IPS-NIHi7 (cell line): ENCODE data around the gene ZNF385B.
"Not testable (repeated sequence)": the region's sequence is repeated elsewhere in the genome, so short reads cannot be mapped to it uniquely, and the experiment has no call there.

ENCODE experiments used
- DNase-seq: peaks from one replicate; pipeline ENCODE4 v3.0.0; 2012; ENCODE audit warnings: mixed read lengths; ENCODE audit errors: extremely low spot score

Gene ZNF385B

DNA sequence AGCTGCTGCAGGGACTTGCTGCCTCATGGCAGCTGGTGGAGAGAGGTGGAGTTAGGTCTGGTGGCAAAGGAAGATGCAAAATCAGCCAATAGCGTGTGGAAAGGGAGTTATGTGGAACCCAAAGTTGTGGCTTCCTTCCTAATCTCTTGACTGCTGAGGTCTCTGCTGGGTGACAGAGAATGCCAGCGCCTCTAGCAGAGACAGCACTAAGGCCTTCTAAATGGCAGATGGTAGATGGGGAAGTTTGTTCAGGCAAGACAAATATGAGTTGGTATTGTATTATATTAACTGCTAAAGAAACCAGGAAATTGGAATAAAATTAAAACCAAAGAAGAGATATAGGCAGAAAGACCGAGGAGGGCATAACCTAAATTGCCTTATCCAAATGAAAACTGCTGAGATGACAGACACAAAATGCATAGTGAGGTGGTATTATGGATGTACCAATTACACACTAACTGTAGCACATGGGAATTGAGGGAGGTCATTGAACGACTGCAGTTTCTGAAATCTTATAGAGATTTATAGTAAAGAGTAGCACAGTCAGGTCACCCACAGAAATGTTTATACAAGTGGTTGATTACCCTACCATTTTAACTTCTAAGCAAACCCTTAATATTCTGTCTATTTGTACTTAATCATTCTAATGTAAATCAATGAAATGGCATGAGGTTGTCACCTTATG is 350.2 kb downstream of the ZNF385B start:
- no peak for DNase-seq

DNA sequence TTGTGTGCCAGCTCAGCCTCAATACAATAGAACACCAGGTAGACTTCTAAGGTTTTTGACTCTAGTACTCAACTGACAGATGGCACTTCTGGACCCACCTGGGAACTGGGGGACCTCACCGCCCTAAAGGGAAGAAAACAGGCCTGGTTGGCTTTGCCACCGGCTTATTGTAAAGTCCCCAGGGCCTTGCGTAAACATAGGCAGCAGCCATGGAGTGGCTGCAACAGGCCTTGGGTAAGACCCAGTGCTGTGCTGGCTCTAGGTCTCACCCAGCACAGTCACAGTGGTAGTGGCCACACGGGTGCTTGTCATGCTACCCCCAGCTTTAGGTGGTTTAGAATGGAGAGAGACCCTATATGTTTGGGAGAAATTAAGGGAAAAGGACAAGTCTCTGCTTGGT is 366.1 kb downstream of the ZNF385B start:
- DNase-seq, result no peak

DNA sequence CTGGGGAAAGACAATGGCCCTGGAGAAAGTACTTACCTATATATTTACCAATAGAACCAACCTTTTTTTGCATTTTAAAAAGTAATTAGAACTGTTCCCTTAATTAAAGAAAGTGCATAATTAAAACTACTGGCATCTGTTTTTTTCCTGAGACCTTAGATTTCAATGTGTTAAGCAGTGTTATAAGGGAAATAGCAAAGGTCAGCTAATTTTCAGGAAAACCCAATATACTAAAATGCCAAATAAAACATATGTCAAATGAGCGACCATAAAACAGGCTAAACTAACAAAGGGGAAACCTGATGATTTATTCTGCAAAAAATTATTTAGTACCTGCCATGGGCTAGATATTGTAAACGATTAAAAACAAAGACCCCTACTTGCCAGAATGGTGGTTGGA is 372.8 kb downstream of the ZNF385B start:
- DNase-seq, result no peak

DNA sequence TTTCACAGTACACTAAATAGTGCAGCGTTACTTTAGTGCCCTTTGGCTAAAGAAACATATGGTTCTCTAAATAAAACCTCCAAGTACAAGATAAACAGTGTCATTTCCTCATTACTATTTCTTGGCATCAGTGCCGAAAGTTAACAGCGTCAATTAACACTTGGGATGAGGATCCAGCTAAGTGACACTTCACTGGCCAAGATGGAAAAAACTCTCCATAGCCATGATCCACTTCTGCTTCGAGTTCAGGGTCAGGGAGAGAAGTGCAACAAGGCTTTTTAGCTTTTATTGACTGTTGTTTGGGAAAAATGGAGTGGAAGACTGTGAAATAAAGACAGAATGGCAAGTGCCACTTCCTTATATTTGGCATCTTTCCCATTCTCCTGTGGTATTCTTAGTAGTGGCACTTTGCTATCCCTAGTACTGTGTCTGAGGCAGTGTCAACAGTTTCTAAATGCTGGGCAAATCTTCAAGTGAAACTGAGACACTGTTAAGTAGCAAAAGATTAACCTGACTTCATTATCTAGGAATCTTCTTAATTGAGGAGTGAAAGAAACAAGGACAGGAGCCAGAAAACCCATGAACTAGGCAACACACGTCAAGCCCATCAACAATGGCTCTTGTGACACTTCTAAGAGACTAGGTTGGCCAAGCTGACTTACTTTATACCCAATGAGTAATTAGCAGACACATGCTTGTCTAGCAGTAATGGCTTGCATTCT is 374.2 kb downstream of the ZNF385B start:
- DNase-seq, result no peak

DNA sequence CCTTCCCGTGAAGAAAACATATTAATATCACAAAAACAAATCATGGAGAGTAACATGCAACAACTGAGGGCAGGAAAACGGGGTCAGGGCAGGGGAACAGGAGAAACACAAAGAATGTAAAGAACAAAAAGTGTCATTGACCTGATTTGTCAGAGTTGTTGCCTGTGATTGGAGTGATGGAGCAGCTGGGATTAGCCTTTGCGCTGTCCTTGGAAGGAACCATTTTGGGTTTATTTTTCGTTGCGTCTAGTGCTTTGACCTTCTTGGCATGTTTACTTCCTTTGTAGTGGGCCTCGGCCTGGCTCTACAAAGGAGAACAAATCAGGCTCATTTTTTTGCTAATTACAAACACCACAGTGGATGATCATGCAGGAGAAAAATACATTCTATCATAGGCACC is 378.3 kb downstream of the ZNF385B start:
- DNase-seq, result no peak

DNA sequence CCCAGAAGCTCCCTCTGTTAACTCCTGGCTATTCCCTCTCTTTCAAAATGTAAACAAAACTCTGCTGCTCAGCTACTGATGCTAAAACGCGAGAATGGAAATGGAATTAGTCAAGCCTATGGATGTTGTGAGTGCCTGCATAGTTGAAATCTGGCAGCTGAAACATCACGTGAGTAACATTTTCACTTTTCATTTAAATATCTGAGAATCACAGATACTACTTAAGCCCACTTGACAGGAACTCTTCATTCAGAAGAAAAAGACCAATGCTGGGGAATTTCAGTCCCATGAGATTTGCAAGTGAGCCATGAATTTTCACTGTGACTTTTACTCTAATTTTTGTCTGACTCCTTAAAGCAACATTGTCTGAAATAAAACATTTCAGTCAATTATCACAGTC is 381.5 kb downstream of the ZNF385B start:
- DNase-seq, result no peak

DNA sequence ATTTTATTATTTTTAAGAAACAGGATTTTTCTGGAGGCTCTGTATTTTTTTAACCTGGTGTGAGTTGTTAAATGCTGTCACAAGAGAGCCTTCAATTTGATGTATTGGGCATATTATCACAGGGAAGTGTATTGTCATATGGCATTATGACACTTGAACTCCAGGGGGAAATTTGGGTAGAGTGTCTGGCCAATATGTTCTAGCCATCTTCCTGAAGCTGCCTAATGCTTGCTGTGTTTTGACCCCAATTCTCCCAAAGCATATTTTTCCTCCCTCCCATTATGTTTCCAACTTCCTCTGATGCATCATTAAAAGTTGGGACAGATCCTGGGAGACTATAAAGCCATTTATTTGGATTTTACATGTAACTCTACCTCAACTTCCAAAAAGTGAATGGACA is 382.6 kb downstream of the ZNF385B start:
- no peak for DNase-seq

DNA sequence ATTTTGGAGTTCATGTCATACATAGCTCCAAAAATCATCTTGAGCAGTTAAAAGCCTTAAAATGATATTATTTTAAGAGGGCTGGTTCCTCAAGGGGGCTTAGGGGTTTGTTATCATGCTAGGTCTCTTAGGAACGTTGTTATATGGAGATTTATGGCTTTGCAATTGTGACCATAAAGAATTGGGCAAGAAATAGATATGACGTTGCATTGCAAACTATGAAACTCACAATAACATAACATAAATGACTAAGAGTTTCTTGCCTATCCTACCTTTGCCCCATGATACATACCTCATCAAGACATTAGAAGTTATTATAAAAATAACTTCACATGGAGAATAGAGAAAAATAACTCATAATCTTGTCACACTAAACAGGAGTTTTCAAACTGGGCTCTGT is 390.4 kb downstream of the ZNF385B start:
- DNase-seq, result no peak

DNA sequence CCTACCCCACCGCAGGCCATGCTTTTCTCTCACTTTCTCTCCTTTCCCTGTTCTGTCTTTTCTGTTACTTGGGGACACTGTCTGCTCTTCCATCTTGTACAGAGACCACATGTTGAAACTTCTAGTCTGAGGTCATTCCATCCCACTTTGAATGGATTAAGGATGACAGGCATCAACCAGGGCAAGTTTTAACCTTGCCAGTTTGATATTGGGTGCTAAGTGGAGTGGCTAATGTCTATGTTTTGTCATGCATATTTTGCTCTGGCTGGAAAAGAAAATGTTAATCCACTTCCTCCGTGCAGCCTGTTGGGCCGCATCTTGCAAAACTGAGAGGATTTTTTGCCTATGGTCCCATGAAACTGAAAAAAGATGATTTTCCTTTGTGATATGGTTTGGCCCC is 391.3 kb downstream of the ZNF385B start:
- no peak for DNase-seq

DNA sequence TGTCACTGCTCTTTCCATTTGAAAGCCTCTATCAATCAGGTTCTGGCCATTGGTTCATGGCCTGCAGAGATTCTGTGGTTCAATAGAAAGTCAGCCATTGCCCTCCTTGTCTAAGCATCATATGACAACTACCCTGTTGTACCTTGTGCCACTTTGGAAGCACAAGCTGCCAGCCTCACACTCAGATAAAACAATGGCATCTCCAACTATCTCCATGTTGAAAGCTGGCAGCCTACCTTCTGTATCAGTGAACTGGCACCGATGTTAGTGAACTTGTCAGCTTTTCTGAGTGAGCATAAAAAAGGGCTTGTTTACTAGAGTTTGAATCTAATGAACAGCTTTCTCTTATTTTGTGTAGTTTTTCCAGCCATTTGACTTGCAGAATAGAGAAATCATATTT is 393.5 kb downstream of the ZNF385B start:
- no peak for DNase-seq

DNA sequence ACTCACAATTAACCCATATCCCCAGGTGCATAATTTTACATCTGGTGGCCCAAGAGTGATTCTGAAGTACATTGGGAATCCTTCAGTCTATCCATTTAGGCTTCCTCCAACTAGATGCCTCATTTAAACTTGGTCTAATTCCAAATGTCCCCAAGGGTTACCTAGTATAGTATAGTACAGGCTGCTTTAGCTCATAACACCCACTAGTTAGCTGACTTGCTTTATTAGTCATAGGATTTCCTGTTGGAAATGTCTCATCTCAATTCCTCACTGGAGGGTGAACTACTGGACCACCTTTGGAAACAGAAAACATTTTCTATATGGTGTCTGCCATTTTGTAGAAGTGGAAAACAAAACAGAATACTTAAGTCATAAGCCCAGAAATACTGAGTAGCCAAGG is 394.3 kb downstream of the ZNF385B start:
- no peak for DNase-seq

DNA sequence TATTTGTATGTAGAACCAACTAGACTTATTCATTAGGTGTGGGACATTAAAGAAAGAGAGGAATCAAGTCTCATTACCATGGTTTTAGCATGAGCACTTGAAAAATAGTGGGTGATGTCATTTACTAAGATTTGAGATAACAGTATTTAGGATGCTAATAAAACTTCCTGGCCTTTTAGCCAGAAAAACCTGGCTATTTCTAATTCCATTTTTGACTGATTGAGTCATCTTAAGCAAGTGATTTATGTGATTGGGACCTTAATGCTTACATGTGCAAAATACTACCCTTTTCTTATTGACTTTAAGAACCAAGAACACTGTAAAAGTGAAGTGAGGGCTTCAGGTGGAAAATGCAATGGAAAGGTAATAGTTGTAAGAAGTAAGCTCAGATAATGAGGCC is 400.0 kb downstream of the ZNF385B start:
- no peak for DNase-seq

DNA sequence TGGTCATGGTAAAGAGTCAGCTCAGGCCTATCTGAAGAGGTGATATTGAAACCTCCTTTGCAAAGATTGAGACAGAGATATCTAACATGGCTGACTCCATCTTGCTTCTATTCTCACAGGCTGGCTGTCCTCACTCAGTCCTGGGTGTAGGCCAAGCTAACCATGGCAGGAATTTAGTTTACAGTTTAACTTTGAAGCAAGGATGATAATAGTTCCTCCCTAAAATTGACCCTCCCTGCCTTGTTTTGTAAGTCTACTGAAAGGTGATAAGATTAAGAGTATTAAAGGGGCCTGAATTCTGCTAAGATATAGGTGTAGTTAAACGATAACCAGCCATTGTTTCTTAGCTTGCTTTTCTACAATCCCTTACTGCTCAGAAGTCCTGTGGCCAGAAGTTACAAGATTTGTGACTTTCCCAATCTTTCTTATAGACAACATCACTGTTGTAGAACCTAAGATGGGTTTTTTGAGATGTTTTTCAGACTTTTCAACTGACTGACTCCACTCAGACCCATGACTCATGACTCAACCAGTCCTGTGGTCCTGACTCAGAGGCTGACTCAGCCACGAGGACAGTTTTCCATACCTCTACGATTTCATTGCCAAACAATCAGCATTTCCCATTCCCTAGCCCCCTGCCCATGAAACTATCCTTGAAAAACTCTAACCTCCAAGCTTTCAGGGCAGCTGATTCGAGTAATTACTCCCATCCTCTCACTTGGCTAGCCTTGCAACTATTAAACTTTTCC is 401.1 kb downstream of the ZNF385B start:
- DNase-seq, result no peak

DNA sequence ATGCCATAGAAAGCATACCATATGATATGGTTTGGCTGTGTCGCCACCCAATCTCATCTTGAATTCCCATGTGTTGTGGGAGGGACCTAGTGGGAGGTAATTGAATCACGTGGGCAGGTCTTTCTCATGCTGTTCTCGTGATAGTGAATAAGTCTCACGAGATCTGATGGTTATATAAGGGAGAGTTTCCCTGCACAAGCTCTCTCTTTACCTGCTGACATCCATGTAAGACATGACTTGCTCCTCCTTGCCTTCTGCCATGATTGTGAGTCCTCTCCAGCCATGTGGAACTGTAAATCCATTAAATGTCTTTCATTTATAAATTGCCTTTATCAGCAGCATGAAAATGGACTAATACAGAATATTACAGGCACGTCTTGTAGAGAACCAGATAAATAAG is 403.3 kb downstream of the ZNF385B start:
- not testable (repeated sequence) for DNase-seq

DNA sequence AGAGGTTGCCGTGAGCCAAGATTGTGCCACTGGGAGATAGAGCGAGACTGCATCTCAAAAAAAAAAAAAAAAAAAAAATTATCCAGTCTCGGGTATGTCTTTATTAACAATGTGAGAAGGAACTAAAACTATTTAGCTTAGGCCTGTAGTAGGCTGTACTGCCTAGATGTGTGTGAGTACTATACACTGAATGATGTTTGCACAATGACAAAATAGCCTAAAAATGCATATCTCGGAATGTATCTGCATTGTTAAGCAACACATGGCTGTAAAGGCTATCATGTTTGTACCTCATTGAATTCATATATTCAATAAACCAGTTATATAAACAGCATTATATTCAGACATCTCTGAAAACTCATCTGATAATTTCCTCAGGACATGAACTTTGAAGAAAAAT is 405.6 kb downstream of the ZNF385B start:
- DNase-seq, result no peak

DNA sequence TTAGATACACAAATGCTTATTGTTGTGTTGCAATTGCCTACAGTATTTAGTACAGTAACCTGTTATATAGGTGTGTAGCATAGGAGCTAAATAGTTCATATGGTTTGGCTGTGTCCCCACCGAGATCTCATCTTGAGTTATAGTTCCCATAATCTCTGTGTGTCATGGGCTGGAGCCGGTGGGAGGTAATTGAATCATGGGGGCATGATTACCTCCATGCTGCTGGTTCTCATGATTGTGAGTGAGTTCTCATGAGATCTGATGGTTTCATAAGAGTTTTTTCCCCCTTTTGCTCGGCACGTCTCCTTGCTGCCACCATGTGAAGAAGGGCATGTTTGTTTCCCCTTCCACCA is 406.3 kb downstream of the ZNF385B start:
- DNase-seq, result no peak

DNA sequence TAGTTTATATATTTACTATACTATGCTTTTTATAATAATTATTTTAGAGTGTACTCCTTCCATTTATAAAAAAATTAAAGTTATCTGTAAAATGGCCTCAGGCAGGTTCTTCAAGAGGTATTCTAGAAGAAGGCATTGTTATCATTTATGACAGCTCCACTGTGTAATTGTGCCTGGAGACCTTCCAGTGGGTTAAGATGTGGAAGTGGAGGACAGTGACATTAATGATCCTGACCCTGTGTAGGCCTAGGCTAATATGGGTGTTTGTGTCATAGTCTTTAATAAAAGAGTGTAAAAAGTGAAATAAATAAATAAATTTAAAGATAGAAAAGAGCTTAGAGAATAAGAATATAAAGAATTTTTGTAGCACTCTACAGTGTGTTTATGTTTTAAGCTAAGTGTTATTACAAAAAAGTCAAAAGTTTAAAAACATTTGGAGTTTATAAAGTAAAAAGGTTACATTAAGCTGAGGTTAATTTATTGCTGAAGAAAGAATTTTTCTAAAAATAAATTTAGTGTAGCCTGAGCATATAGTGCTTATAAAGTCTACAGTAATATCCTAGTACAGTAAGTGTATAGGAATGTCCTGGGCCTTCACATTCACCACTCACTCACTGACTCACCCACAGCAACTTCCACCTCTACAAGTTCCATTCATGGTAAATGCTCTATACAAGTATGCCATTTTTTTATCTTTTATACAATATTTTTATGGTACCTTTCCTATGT is 406.8 kb downstream of the ZNF385B start:
- DNase-seq, result no peak

DNA sequence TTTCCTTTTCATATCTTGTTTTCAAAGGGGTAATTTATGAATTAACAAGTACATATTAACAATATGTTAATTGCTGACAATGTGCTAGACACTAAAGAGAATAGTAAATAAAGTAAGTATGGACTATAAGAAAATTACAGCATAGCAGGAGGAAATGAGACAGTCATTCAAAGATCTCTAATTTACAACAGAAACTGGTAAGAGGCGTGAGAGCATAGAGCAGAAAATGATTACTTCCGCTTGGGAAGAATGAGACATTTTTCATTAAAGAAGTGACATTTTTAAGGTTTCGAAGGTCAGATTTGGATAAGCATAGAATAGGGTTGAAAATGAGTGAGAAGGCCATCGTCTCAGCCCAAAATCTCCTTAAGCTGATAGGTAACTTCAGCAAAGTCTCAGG is 412.4 kb downstream of the ZNF385B start:
- DNase-seq, result no peak

DNA sequence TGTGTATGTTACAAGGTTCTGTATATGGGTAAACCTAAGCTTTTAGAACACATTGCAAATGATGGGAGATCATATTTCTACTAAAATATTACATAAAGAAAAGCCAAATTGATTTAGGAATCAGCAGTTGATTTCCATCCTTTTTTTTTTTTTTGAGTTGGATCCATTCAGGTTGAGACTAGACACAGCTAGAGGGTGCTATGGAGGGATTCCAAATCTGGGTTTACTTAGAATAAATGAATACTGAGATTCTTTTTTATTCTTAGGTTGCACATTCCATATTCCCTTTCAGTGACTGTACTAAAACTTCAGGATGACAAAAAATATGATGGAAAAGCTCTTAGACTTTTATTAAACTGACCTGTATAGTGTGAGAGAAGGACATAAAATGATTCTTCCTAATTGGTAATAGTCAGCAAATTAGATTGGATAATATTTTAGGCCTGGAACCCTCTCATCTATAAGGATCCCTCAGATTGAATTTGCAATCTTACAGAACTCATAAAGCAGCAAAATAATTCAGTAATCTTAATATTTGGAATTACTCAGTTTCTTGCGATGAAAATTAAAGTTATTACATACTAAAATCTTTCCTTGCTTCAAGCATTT is 413.5 kb downstream of the ZNF385B start:
- no peak for DNase-seq

DNA sequence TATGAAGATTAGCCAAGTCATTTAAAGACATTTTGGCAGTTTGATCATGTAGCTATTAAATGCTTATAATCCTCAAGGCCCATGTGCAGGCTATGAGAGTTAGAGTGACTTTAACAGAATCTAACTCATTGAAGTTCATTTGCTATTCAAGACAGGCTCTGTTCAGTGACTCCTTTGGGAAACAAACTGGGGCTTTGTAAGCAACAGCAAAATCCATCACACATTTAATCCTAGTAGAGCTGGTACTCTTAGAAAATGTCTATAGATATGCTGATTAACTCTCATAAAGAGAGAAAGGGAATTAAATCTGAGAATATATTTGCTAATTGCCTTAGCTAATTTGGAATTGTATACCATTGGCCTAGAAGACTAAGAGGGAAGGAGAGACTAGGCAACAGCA is 414.0 kb downstream of the ZNF385B start:
- DNase-seq, result no peak

DNA sequence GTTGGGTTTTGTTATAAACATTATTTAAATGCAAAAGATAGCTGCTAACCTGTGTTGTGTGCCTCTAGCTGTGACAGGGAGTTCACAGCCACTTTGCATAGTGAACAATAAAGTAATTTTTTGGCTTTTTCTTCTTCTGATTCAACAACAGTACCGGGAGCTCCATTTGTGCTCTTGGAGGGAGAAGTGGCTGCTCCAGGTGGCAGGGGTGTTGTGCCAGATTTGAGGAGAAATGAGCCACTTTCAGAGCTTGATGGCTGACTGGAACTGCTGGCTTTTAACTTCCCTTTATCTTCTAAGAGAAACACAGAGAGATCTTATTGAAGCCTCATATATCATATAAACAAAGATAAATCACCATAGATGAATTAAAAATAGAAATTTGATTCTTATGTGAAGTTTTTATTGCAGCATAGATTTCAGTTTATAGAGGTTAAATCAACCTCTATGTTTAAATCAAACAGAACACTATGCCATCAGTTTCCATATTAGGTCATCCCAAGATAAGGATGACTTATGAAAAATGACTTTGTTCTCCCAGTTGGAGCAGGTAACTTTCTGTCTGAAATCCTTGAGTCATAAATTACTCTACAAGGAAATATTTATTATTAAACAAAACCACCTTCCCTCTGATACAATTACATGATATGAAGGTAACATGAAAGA is 414.8 kb downstream of the ZNF385B start:
- no peak for DNase-seq
